ENCODE data around the gene COG8. TPM values are rescaled to one million over a fixed set of nuclear protein-coding genes. Genes with fewer than 3 reads are reported as not detected.

The COG8 gene
- total RNA-seq, 1 donor from 2014 or later: 44.8 TPM

DNA sequence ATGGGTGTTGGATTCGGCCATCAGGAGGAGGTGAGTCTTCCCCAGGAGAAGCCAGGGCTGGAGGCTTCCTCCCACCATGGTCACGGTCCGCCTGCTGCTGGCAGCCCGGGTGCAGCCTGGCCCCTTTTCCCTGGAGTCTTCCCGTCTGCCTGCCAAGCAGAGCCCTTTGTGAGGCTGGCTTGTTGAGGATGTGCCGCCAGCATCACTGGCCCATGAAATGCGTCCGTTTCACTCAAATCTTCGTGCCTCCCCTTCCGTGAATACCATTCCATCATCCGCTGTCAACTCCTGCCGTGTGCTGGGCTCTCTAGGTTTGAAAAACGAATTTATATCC lies 18.7 kb downstream of the COG8 start:
- TF ChIP-seq, protein P1, sequence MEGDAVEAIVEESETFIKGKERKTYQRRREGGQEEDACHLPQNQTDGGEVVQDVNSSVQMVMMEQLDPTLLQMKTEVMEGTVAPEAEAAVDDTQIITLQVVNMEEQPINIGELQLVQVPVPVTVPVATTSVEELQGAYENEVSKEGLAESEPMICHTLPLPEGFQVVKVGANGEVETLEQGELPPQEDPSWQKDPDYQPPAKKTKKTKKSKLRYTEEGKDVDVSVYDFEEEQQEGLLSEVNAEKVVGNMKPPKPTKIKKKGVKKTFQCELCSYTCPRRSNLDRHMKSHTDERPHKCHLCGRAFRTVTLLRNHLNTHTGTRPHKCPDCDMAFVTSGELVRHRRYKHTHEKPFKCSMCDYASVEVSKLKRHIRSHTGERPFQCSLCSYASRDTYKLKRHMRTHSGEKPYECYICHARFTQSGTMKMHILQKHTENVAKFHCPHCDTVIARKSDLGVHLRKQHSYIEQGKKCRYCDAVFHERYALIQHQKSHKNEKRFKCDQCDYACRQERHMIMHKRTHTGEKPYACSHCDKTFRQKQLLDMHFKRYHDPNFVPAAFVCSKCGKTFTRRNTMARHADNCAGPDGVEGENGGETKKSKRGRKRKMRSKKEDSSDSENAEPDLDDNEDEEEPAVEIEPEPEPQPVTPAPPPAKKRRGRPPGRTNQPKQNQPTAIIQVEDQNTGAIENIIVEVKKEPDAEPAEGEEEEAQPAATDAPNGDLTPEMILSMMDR (IDR thresholded peaks at IDR 0.05; ENCODE audit: insufficient read depth, low read length, poor library complexity, severe bottlenecking): no peak
- Histone ChIP-seq H3K36me3 (ENCODE audit: control insufficient read depth, insufficient read depth, low read length) (peaks cover 12% of the 10 kb centered on the region), H3K27me3 (ENCODE audit: control insufficient read depth, insufficient read depth, low read length) (no peaks in the 10 kb centered on the region), H3K4me3 (ENCODE audit: low read depth, low read length) (no peak overlapping the region)
- no peak for DNase-seq (ENCODE audit: low read depth)

DNA sequence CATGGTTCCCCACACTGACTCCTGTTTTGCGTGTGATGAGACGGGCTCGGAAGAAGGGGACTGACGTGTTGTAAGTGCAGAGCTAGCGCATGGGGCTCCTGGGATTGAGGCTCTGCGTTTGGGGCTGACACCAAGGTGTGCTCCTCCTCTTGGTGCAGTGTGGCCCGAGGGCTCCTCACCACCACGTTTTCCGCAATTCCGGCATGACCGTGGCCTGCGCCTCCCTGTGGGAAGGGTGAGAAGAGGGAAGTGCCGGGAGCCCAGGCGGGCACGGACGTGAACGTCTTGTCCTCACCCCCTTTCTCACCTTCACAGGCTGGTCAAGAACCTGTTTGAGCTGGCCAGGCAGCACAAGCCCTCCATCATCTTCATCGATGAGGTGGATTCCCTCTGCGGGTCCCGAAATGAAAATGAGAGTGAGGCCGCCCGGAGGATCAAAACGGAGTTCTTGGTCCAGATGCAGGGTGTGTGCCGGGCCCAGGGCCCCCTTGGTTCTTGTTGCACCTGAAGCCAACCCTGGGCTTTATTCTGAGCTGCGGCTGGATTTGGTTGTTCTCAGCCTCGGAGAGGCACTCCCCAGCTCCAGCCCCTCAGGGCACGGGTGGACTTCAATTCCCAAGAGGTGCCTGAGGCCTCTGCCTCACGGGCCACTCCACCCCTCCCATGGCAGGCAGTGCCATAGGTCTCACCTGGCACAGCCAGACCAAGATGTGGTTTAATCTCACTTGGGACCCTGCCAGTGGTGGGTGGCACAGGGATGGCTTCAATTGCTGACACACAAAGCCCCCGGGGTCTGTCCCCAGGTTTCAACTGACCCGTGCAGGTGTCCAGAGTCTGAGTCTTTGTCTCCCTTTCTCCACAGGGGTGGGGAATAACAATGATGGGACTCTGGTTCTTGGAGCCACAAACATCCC lies 19.3 kb downstream of the COG8 start:
- no peaks in the 10 kb centered on the region for H3K27me3 ChIP-seq (ENCODE audit: control insufficient read depth, insufficient read depth, low read length)
- peaks cover 15% of the 10 kb centered on the region for H3K36me3 ChIP-seq (ENCODE audit: control insufficient read depth, insufficient read depth, low read length)
- no peak for DNase-seq (ENCODE audit: low read depth)
- TF ChIP-seq, protein P1 (IDR thresholded peaks at IDR 0.05; ENCODE audit: insufficient read depth, low read length, poor library complexity, severe bottlenecking): no peak
- H3K4me3 ChIP-seq (ENCODE audit: low read depth, low read length): no peak overlapping the region

- no peaks in the 10 kb centered on the region for H3K27me3 ChIP-seq (ENCODE audit: control insufficient read depth, insufficient read depth, low read length)
- peaks cover 15% of the 10 kb centered on the region for H3K36me3 ChIP-seq (ENCODE audit: control insufficient read depth, insufficient read depth, low read length)
- no peak for DNase-seq (ENCODE audit: low read depth)
- TF ChIP-seq, protein P1 (IDR thresholded peaks at IDR 0.05; ENCODE audit: insufficient read depth, low read length, poor library complexity, severe bottlenecking): no peak
- no peak overlapping the region for H3K4me3 ChIP-seq (ENCODE audit: low read depth, low read length)
Observed at GRCh38 chr16:69319381-69319780, 20.0 kb downstream of the COG8 start.

DNA sequence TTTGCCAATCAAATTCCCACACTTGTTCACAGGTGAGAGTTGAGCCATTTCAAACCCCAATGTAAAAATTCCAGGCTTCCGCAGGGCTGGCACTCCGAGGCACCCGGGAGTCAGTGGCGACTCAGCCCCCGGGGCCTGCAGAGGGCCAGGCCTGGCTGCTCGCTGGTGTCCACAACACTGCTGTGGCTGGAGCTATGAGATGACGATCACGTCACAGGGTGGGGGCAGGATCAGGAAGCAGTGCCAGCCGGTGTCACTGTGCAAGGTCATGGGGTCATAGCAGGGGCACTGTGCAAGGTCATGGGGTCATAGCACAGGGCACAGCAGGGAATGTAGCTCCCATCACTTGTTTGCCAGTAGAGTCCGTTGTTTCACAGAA lies 20.5 kb downstream of the COG8 start:
- TF ChIP-seq, protein P1 (IDR thresholded peaks at IDR 0.05; ENCODE audit: insufficient read depth, low read length, poor library complexity, severe bottlenecking): no peak
- Histone ChIP-seq H3K27me3 (ENCODE audit: control insufficient read depth, insufficient read depth, low read length) (no peaks in the 10 kb centered on the region), H3K4me3 (ENCODE audit: low read depth, low read length) (no peak overlapping the region), H3K36me3 (ENCODE audit: control insufficient read depth, insufficient read depth, low read length) (peaks cover 17% of the 10 kb centered on the region)
- no peak for DNase-seq (ENCODE audit: low read depth)

DNA sequence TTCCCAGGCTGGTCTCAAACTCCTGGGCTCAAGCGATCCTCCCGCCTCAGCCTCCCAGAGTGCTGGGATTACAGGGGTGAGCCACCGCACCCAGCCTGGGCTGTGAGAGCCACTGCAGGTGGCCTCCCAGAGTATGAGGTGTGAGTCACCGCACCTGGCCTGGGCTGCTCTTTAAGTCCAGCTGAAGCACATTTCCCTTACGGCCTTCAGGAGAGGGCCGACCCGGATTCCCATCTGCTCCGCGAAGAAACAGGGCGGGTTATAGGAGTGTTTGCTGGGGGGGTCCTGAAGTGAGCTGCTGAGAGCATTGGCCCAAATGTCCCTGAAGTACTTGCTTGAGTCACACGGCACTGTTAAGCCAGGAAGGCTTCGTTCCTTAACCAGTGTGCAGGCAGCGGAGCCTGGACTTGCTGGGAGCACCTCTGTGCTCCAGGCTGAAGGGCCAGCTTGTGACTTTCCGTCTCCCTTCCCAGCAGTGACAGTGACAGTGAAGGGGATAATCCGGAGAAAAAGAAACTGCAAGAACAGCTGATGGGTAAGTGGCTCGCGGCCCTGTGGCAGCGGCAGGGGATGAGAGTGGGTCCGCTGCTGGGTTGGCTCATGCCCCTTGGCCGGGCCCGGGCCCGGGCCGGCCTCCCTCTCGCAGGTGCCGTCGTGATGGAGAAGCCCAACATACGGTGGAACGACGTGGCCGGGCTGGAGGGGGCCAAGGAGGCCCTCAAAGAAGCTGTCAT lies 21.0 kb downstream of the COG8 start:
- H3K36me3 ChIP-seq (ENCODE audit: control insufficient read depth, insufficient read depth, low read length): peaks cover 15% of the 10 kb centered on the region
- TF ChIP-seq, protein P1 (IDR thresholded peaks at IDR 0.05; ENCODE audit: insufficient read depth, low read length, poor library complexity, severe bottlenecking): no peak
- no peaks in the 10 kb centered on the region for H3K27me3 ChIP-seq (ENCODE audit: control insufficient read depth, insufficient read depth, low read length)
- DNase-seq (ENCODE audit: low read depth): no peak
- H3K4me3 ChIP-seq (ENCODE audit: low read depth, low read length): no peak overlapping the region

Measured in kidney epithelial cell (primary cell).